SK-N-SH treated with all-trans-retinoic acid at 6 μM for 48 hours (cell line): ENCODE measurements around the gene MBD3L3.
"Not testable (repeated sequence)": the region's sequence is repeated elsewhere in the genome, so short reads cannot be mapped to it uniquely, and the experiment has no call there.

Experiments
- ATAC-seq: fragments of 200-7000 bp; cut with Tn5 transposase; 3 replicates; pipeline ENCODE4 v1.9.1; 2020; ENCODE audit warnings: mild to moderate bottlenecking, moderate library complexity
- ARNTL ChIP-seq: fragments of 450-650 bp; formaldehyde crosslinking; IDR thresholded peaks from 2 replicates; pipeline ENCODE4 v1.5.0; 2020; ENCODE audit warnings: low read depth, mild to moderate bottlenecking, moderate library complexity, borderline replicate concordance
- BACH2 ChIP-seq: fragments of 250-450 bp; sonication (Bioruptor Pico); IDR thresholded peaks from 2 replicates; pipeline ENCODE4 v1.9.0; 2021; ENCODE audit warnings: mild to moderate bottlenecking, borderline replicate concordance
- CREB5 ChIP-seq: fragments of 250-450 bp; sonication (Bioruptor Pico); IDR thresholded peaks from 2 replicates; pipeline ENCODE4 v1.5.1; 2020; ENCODE audit warnings: low read depth, mild to moderate bottlenecking, moderate library complexity
- CSDC2 ChIP-seq: fragments of 250-450 bp; sonication (Bioruptor Pico); IDR thresholded peaks from 2 replicates; pipeline ENCODE4 v1.5.0; 2020; ENCODE audit warnings: mild to moderate bottlenecking, moderate library complexity
- ESRRG ChIP-seq: fragments of 250-450 bp; sonication (Bioruptor Pico); IDR thresholded peaks from 2 replicates; pipeline ENCODE4 v1.6.1; 2021; ENCODE audit warnings: mild to moderate bottlenecking
- GLIS3 ChIP-seq: fragments of 250-450 bp; sonication (Bioruptor Pico); IDR thresholded peaks from 2 replicates; pipeline ENCODE4 v1.5.0; 2020; ENCODE audit warnings: mild to moderate bottlenecking, moderate library complexity
- ISL1 ChIP-seq: fragments of 250-450 bp; sonication (Bioruptor Pico); IDR thresholded peaks from 2 replicates; pipeline ENCODE4 v2.1.2; 2022; ENCODE audit warnings: mild to moderate bottlenecking, moderate library complexity
- OSR1 ChIP-seq: fragments of 250-450 bp; sonication (Bioruptor Pico); IDR thresholded peaks from 2 replicates; pipeline ENCODE4 v1.8.0; 2022; ENCODE audit warnings: moderate library complexity, mild to moderate bottlenecking, inconsistent platforms
- PATZ1 ChIP-seq: fragments of 250-450 bp; sonication (Bioruptor Pico); IDR thresholded peaks from 2 replicates; pipeline ENCODE4 v1.8.0; 2020; ENCODE audit warnings: mild to moderate bottlenecking, moderate library complexity, borderline replicate concordance
- PPARA ChIP-seq: fragments of 250-450 bp; sonication (Bioruptor Pico); IDR thresholded peaks from 2 replicates; pipeline ENCODE4 v1.5.0; 2020; ENCODE audit warnings: mild to moderate bottlenecking, borderline replicate concordance
- RARB ChIP-seq: fragments of 250-450 bp; sonication (Bioruptor Pico); IDR thresholded peaks from 2 replicates; pipeline ENCODE4 v1.8.0; 2021; ENCODE audit warnings: mild to moderate bottlenecking, moderate library complexity
- SNAI2 ChIP-seq: fragments of 250-450 bp; sonication (Bioruptor Pico); IDR thresholded peaks from 2 replicates; pipeline ENCODE4 v1.5.0; 2020; ENCODE audit warnings: mild to moderate bottlenecking, moderate library complexity
- TOX ChIP-seq: fragments of 250-450 bp; sonication (Bioruptor Pico); IDR thresholded peaks from 2 replicates; pipeline ENCODE4 v1.8.0; 2021; ENCODE audit warnings: mild to moderate bottlenecking, moderate library complexity, borderline replicate concordance
- TSHZ2 ChIP-seq: fragments of 250-450 bp; sonication (Bioruptor Pico); IDR thresholded peaks from 2 replicates; pipeline ENCODE4 v1.5.0; 2020; ENCODE audit warnings: mild to moderate bottlenecking, moderate library complexity
- ZC3H10 ChIP-seq: fragments of 250-450 bp; sonication (Bioruptor Pico); IDR thresholded peaks from 2 replicates; pipeline ENCODE4 v1.5.1; 2021; ENCODE audit warnings: mild to moderate bottlenecking, moderate library complexity
- ZFP30 ChIP-seq: fragments of 450-650 bp; formaldehyde crosslinking; IDR thresholded peaks from 2 replicates; pipeline ENCODE4 v1.5.0; 2022; ENCODE audit warnings: mild to moderate bottlenecking, moderate library complexity
- ZNF565 ChIP-seq: fragments of 450-650 bp; formaldehyde crosslinking; conservative IDR thresholded peaks from 2 replicates; pipeline ENCODE4 v1.5.0; 2020; ENCODE audit warnings: low read depth, mild to moderate bottlenecking, moderate library complexity
- ZNF70 ChIP-seq: fragments of 450-650 bp; formaldehyde crosslinking; IDR thresholded peaks from 2 replicates; pipeline ENCODE4 v1.5.0; 2020; ENCODE audit warnings: mild to moderate bottlenecking, moderate library complexity
- TF ChIP-seq, protein P1 (sequence below): fragments of 250-450 bp; sonication (Bioruptor Pico); IDR thresholded peaks from 2 replicates; pipeline ENCODE4 v1.5.1; 2021; ENCODE audit warnings: mild to moderate bottlenecking, moderate library complexity
- TF ChIP-seq, protein P2 (sequence below): fragments of 250-450 bp; sonication (Bioruptor Pico); IDR thresholded peaks from 2 replicates; pipeline ENCODE4 v1.8.0; 2021; ENCODE audit warnings: low read depth, mild to moderate bottlenecking, moderate library complexity, borderline replicate concordance

MBD3L3 gene

GRCh38 chr19:7058576-7058975, at the start of gene MBD3L3:
MBD3L3 (minus strand) TSS chr19:7058676; CDS start chr19:7058605, 71 bp downstream.
- ATAC-seq = not testable (repeated sequence)

GRCh38 chr19:7106711-7107657, 48.5 kb upstream of the MBD3L3 start:
- ATAC-seq = no peak
- TF ChIP-seq ZC3H10 (CRISPR knock-in tag) (no peak), ZFP30 (CRISPR knock-in tag) (no peak), ZNF565 (no peak), CSDC2 (CRISPR knock-in tag) (no peak), PATZ1 (CRISPR knock-in tag) (no peak), TSHZ2 (CRISPR knock-in tag) (no peak), ISL1 (no peak), ZNF70 (CRISPR knock-in tag) (no peak), SNAI2 (no peak), BACH2 (CRISPR knock-in tag) (no peak), CREB5 (CRISPR knock-in tag) (no peak), TOX (no peak), GLIS3 (no peak), ESRRG (no peak), ARNTL (CRISPR knock-in tag) (no peak), PPARA (CRISPR knock-in tag) (no peak), OSR1 (CRISPR knock-in tag) (no peak), RARB (CRISPR knock-in tag) (no peak)
- TF ChIP-seq, protein P1, sequence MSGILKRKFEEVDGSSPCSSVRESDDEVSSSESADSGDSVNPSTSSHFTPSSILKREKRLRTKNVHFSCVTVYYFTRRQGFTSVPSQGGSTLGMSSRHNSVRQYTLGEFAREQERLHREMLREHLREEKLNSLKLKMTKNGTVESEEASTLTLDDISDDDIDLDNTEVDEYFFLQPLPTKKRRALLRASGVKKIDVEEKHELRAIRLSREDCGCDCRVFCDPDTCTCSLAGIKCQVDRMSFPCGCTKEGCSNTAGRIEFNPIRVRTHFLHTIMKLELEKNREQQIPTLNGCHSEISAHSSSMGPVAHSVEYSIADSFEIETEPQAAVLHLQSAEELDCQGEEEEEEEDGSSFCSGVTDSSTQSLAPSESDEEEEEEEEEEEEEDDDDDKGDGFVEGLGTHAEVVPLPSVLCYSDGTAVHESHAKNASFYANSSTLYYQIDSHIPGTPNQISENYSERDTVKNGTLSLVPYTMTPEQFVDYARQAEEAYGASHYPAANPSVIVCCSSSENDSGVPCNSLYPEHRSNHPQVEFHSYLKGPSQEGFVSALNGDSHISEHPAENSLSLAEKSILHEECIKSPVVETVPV = no peak
- TF ChIP-seq, all 23 proteins: peak for 0

- no peak for ATAC-seq
These were observed 46.4 kb upstream of the MBD3L3 start for GRCh38 chr19:7104747-7105447.

GRCh38 chr19:7101498-7102253, 43.2 kb upstream of the MBD3L3 start:
- ATAC-seq = no peak
- no peak for TF ChIP-seq ESRRG
- TF ChIP-seq, protein P2, sequence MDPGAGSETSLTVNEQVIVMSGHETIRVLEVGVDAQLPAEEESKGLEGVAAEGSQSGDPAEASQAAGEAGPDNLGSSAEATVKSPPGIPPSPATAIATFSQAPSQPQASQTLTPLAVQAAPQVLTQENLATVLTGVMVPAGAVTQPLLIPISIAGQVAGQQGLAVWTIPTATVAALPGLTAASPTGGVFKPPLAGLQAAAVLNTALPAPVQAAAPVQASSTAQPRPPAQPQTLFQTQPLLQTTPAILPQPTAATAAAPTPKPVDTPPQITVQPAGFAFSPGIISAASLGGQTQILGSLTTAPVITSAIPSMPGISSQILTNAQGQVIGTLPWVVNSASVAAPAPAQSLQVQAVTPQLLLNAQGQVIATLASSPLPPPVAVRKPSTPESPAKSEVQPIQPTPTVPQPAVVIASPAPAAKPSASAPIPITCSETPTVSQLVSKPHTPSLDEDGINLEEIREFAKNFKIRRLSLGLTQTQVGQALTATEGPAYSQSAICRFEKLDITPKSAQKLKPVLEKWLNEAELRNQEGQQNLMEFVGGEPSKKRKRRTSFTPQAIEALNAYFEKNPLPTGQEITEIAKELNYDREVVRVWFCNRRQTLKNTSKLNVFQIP = no peak

More at GRCh38 chr19:7104747-7105447, 46.4 kb upstream of the MBD3L3 start:
- TF ChIP-seq ZNF70 (CRISPR knock-in tag) = no peak
